Measurements from ENCODE around the gene MCCC2.
"Not testable (repeated sequence)": the region's sequence is repeated elsewhere in the genome, so short reads cannot be mapped to it uniquely, and the experiment has no call there.

Gene MCCC2

DNA sequence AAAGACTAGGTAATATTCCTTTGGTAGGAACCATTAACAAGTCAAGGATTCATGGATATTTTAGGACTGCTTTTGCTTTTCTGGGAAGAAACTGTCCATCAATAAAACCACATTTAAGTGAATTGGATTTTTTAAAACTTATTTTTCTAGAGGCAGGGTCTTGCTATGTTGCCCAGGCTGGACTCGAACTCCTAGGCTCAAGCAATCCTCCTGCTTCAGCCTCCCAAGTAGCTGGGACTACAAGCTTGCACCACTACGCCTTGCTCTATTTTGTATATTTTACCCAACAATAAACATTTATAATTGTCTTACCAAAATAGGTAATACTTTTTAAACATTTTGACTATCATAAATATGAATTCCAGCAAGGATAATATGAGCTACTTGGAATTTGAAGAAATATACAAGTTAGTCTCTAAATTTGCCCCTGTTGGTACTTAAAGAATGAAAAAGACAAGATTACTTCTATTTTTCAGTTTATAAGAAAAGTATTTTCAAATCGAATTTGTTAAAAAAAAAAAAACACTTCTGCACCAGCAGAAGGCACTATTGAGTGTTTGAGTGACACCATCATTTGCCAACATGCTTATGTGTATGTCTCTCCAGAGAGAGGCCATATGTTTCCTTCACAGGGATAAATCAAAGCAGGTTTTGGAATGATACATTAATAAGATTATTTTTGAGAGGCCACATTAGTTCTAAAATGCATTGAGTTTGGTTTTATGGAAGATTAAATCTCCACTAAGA, 71.9 kb downstream of the MCCC2 start:
- no peak for DNase-seq (ENCODE audit: extremely low read depth in 1 of 2, low read depth in 1 of 2)

DNA sequence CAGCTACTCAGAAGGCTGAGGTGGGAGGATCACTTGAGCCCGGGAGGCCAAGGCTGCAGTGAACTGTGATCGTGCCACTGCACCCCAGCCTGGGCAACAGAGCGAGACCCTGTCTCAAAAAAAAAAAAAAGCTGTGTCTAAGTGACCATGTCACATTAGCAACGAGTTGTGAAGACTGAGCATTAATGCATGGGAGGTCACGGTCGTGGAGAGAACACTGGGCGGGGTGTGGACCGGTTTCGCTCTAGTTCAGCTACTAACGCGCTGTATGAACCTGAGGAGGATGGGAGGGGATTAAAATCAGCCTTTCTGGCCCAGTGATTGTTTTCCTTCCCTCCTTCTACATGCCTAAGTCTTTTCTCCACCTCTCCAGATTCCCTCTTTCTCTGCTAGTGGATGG, 75.2 kb downstream of the MCCC2 start:
- DNase-seq (ENCODE audit: extremely low read depth in 1 of 2, low read depth in 1 of 2): no peak

DNA sequence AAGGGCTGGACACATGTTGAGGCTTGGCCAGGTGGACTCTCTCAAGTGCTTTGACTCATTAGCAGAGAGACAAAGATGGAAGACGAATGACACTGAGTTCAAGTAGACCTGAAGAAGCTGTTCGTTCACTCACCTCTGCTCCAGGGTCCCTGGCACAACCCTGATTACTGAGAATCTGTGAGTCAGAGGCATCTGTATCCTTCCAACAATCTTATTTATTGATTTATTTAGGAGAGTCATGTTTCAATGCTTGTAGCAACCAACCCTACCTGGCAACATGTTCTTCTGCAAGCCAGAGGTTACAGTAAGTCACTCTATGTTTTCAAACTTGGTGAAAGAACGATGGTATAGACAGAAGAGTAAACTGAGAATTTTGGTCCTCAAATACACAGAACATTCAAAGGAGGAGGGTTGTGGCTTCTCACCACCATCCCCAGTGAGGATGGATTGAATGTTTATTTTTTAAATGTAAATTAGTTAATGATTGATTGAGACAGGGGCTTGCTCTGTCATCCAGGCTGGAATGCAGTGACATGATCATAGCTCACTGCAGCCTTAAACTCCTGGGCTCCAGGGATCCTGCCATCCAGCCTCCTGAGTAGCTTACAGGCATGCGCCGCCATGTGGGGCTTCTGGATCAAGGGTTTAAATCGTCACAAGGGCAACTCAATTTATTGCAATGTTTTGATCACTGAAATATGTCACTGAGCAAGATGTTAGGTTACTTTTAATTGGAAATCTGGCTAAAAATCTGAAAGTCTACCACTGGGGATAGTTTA, 76.2 kb downstream of the MCCC2 start:
- no peak for DNase-seq (ENCODE audit: extremely low read depth in 1 of 2, low read depth in 1 of 2)

DNA sequence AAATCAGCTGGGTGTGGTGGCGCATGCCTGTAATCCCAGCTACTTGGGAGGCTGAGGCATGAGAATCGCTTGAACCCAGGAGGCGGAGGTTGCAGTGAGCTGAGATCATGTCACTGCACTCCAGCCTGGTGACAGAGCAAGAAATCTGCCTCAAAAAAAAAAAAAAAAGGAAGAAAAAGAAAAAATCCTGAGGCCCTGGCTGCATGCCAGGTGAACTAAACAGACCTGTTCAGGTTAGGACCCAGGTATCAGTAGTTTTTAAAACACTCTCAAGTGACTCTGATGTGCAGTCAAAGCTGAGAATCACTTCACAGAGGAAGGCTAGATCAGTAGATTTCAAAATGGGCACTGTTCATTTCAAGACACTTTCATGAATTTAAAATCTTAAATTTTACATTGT, 77.5 kb downstream of the MCCC2 start:
- not testable (repeated sequence) for DNase-seq (ENCODE audit: extremely low read depth in 1 of 2, low read depth in 1 of 2)

DNA sequence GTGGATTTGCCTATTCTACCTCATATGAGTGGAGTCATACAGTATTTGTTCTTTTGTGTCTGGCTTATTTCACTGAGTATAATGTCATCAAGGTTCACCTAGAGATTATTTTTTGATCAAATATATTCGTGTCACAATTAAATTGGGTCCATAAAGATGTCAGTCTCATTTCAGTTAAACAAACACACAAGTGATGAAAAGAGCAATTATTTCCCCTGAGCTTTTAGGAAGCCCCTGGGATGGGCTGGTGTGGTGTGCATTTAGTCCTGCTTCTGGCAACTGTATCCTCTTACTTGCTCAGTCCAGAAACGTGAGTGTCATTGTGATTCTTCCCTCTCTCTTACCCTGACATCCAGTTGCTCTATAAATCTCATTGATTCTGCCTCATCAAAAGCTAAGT, 79.2 kb downstream of the MCCC2 start:
- DNase-seq (ENCODE audit: extremely low read depth in 1 of 2, low read depth in 1 of 2): no peak

DNA sequence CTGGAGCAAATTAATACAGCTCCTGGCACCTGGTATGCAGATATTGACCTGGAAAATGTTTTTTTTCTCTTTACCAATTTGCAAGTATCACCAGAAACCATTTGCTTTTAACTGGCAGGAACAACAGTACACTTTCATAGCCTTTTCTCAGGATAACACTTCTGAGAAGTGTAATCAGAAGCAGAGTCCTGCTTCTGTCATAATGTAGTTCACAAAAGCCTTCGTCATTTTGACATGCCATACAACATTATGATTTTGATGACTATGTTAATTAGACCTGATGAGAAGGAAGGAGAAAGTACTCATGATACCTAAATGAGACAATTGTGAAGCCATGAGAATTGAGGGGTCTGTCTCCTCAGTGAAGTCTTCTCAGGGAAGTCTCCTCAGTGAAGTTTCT, 90.8 kb downstream of the MCCC2 start:
- DNase-seq (ENCODE audit: extremely low read depth in 1 of 2, low read depth in 1 of 2): no peak

DNA sequence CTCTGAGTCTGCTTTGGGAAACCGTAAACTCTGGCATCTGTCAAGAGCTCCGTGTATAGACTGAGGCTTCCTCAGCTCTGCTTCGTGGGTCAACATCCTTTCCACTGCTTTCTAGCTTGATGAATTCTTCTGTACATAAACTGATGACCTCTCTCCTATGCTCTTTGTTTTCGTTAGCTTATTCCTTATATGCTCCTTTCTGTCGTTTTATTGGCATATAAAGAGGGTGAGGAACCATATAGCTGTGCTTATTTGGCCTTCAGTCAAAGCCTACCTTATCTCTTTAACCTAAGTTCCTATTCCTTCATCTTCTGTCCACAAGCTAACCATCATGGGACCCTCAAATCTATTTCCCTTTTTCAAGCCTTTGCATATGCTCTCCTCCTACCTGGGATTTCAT, 92.6 kb downstream of the MCCC2 start:
- no peak for DNase-seq (ENCODE audit: extremely low read depth in 1 of 2, low read depth in 1 of 2)

DNA sequence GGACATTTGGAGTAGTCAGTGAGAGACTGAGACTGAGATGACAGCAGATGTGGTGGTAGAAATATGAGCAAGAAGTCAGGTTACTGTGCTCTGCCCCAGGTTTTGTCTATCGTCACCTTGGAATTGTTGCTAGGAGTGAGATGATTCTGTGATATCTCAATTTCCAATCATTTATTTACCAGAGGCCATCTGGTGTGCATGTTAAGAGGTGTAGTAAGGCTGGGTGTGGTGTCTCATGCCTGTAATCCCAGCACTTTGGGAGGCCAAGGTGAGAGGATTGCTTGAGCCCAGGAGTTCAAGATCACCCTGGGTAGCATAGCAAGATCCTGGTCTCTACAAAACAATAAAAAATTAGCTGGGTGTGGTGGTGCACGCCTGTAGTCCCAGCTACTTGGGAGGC, 93.4 kb downstream of the MCCC2 start:
- DNase-seq (ENCODE audit: extremely low read depth in 1 of 2, low read depth in 1 of 2): no peak

DNA sequence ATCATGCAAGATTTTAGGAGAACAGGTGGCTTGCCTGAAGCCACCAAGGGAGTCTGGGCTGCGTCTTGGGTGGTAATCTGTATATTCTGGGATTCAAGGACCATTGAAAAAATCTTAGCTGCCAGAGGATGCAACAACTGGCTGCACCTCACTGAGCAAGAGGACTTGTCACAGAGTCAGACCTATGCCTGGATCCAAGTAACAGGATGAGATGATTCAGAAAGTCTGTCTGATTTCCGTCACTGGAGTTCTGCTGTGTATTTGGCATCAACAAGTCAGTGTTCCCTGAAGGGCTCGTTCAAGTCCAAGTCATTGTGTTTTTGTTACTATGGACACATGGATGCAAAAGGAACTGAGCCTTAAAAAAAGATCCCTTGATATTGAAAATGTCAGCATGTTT, 94.2 kb downstream of the MCCC2 start:
- no peak for DNase-seq (ENCODE audit: extremely low read depth in 1 of 2, low read depth in 1 of 2)

DNA sequence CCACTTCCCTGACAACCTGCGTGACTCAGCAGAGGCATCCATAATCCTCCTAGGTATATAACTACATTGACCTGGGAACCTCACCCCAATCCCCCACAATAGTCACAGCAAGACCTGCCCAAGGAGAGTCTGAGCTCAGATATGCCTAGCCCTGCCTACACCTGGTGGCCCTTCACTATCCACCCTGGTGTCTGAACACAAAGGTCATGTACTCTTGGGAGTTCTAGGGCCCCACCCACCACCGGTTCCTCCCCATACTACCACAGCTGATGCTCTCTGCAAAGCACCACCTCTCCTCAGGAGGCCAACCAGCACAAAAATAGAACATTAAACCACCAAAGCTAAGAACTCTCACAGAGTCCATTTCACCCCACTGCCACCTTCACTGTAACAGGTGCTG, 97.2 kb downstream of the MCCC2 start:
- no peak for DNase-seq (ENCODE audit: extremely low read depth in 1 of 2, low read depth in 1 of 2)

DNA sequence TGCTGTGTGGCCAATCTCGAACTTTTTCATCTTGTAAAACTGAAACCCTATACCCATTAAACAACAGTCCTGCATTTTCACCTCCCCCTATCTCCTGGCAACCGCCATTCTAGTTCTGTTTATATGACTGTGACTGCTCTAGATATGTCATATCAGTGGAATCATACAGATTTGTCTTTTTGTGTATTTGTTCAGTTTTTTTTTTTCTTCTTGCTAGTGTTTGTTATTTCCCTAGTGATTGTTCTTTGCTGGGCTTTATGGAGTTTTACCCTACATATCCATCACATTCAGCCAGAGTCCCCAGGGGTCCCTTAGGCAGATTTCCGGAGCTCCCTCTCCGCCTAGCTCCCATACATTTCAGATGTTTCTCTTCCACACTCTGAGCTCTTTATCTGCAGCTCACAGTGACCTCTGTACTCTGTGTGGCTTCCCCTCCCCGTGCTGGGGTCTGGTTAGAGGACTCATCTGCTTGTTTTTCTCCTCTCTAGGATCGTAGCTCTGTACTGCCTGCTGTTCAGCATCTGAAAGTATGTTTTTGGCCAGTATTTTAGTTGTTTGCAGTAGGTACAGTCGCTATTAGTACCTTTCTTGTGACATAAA, 106.8 kb downstream of the MCCC2 start:
- DNase-seq (ENCODE audit: extremely low read depth in 1 of 2, low read depth in 1 of 2): no peak

DNA sequence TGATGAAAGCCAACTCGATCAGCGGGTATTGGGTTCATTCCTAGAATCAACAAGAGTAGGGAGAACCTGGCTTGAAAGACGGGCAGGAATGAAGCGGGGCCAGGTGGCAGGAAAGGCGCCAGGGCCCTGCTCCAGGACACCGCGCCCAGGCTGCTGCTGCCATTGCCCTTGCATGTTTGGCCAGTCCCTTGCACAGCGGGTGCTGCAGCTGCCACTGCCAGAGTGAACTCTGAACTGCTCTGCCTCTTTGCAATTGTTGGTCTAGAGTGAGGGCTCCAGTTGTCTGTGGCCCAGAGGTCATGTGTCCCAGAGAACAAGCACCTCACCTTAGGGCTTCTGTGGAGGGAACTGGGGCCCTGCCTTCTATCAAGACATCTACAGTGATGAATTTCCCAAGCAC, 107.9 kb downstream of the MCCC2 start:
- no peak for DNase-seq (ENCODE audit: extremely low read depth in 1 of 2, low read depth in 1 of 2)

DNA sequence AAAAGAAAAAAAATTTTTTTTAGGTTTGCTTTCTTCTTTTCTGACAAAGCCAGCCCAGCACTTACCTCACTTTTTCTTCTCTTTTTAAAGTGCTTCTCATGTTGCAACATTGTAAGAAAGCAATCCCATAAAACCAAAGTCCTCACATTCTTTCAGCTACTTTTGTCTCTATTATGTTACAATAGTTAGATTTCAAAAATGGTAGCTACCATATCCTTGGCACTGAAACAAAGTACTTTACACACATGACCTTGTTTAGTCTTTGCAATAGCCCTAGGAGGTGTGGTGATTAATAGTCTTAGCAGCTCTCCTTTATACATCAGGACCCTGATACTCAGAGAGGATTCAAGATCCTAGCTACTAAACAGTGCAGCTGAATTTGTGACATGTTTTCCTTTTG, 108.5 kb downstream of the MCCC2 start:
- DNase-seq (ENCODE audit: extremely low read depth in 1 of 2, low read depth in 1 of 2): no peak

DNA sequence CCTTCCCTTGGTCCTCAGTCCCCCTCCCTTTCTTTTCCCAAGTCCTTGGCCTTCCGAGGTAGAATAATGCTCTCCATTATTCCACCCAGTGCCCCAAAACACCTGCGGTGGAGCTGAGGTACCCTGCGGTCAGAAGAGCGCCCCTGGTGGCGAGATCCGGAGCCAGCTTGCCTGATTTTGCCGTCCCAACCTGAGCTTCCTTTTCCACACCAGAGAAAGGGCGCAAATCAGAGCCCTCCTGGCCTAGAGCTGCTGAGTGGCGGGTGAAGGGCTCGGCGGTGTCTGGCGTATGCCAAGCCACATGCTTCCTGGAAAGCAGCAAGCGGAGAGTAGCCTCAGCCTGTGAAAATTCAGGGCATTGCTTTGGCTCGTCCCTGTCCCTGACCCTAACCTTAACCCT, 110.8 kb downstream of the MCCC2 start:
- no peak for DNase-seq (ENCODE audit: extremely low read depth in 1 of 2, low read depth in 1 of 2)

DNA sequence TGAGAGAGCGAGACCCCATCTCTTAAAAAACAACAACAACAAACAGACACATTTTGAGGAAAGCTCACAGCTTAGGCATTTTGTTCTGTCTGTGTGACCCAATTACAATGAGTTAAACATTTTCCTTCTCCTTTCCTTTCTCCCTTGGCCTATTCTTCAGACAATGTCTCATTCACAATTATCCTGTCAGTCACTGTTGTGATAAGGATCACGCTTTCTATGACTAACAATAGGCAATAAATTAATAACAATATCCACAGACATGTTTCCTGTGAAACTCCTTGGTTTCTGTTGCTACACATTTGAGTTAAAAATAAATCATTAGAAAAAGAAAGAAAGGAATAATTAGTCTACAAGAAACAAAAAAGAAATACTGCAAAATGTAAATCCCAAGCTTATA, 112.1 kb downstream of the MCCC2 start:
- DNase-seq (ENCODE audit: extremely low read depth in 1 of 2, low read depth in 1 of 2): no peak

DNA sequence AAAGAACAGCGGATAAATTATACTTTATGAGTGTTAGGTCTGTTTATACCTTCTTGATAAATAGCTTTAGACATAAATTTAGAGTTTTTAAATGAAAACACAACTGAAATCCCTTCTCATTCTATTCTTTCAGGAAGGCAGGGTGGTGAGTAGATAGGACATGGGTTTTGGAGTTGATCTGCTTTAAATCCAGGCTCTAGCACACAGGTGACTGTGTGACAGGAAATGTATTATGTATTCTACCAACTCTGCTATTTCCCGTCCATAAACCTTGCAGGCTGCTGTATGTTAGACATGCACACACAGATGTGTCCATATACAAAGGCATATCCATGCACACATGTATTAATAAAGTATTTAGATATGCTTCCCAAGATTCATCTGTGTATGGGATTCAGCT, 112.6 kb downstream of the MCCC2 start:
- no peak for DNase-seq (ENCODE audit: extremely low read depth in 1 of 2, low read depth in 1 of 2)

DNA sequence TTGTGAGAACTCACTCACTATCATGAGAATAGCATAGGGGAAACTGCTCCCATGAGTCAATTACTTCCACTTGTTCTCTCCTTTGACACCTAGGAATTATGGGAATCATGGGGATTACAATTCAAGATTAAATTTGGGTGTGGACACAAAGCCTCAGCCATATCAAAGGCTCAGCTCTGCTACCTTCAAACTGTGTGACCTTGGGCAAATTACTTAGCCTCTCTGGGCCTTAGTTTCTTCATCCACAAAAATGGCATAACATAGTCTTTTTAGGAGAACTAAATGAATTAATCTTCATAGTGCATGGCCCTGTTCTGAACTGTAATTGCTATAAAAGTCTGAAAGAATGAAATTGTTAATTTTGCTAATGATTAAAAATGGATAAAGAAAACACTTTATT, 113.7 kb downstream of the MCCC2 start:
- no peak for DNase-seq (ENCODE audit: extremely low read depth in 1 of 2, low read depth in 1 of 2)

DNA sequence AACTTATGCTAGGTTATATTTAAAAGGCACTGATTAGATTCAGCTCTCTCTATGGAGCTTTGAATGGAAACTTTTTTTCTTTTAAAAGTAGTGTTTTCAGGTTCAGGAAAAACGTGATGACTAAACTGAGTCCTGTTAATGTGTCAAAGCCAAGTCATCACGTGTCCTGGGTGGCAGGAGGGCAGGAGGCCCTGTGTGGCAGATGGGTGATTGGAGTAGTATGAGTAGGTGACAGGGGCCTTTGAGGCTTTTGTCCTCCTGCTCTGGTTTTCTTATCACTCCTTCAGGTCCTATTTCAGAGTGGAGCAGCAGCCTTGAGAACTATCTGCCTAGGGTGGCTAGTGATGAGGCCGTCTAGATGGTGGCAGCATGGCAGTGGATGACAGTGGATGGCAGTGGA, 114.3 kb downstream of the MCCC2 start:
- DNase-seq (ENCODE audit: extremely low read depth in 1 of 2, low read depth in 1 of 2): peak in 1 of 2 donors; percentile 8

DNA sequence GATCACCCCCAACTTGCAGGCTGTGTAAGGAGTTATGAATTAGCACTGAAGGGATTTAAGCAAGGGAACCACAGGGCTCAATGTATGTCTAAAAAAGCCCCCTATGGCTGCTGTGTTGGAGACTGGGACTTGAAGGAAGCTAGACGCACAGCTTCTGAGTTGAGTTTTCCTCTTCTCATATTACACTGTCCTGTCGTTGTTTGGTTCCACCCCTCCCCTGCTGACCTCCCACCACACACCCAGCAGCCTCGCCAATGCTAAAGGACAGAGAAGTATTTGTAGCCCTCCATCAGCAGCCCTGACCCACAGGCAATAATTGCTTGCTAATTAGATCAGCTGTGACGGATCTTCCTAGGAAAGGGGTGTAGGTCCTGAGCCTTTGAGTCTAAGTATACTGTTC, 116.8 kb downstream of the MCCC2 start:
- no peak for DNase-seq (ENCODE audit: extremely low read depth in 1 of 2, low read depth in 1 of 2)

DNA sequence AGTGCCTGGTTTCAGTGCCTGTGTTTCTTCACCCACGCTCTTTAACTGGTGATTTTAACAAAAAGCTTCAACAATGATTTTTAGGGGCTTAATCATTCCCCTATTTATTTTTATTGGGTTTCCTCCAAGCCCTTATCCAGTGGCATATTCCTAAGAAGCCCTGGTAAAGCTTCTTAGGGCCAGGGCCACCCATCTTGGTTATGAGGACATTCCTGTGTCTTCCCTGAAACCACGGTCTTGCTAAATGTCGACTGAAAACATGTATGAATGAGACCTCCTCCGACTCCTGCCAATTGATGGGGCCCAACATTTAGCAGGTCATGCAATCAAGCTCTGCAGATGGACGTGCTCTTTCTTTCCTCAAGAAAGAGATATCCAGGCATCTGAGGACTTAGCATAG, 118.3 kb downstream of the MCCC2 start:
- DNase-seq (ENCODE audit: extremely low read depth in 1 of 2, low read depth in 1 of 2): no peak

DNA sequence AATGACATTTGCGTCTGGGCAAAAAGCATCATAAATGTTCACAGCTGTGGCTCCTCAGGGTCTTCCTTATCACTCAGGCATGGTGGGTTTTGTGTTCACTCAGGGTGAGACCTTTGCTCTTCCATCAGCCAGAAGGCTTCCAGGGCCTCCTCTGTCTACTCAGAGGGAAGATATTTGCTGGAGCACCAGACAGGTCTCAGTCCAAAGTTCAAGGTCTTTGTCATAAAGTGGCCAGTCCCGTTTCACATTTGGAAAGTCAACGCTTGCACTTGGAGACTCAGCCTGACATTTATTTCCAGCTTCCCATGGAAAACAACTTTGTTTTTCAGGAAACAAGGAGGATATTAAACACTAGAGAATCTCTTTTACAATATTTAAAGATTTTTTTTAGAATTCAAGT, 119.8 kb downstream of the MCCC2 start:
- no peak for DNase-seq (ENCODE audit: extremely low read depth in 1 of 2, low read depth in 1 of 2)

Measured in stimulated activated CD8-positive, alpha-beta memory T cell treated with anti-CD3 and anti-CD28 coated beads, Interleukin-7, amount 100 ng/mL, for 48 hours (primary cell).